Activated CD8-positive, alpha-beta memory T cell treated with anti-CD3 and anti-CD28 coated beads, Interleukin-2, amount 50 U/mL, for 24 hours (primary cell): ENCODE measurements around the gene TNS3.
"Not testable (repeated sequence)": the region's sequence is repeated elsewhere in the genome, so short reads cannot be mapped to it uniquely, and the experiment has no call there.

Source experiments
- DNase-seq: peaks from one replicate; pipeline ENCODE4 v3.0.0-alpha.2; 2020; ENCODE audit errors: extremely low read depth

Gene TNS3

GRCh38 chr7:47602272-47603004 lies 20.5 kb upstream of the TNS3 start:
- DNase-seq = no peak

- DNase-seq = no peak
Measured at GRCh38 chr7:47601881-47602249, 20.0 kb upstream of the TNS3 start.

GRCh38 chr7:47601119-47601880 lies 19.4 kb upstream of the TNS3 start:
- no peak for DNase-seq

- no peak for DNase-seq
Measured at GRCh38 chr7:47600199-47601118, 18.5 kb upstream of the TNS3 start.

GRCh38 chr7:47597379-47597778 lies 15.5 kb upstream of the TNS3 start:
- DNase-seq = no peak

GRCh38 chr7:47596502-47597202 lies 14.7 kb upstream of the TNS3 start:
- no peak for DNase-seq

- DNase-seq = no peak
Measured at GRCh38 chr7:47594406-47594805, 12.5 kb upstream of the TNS3 start.

- no peak for DNase-seq
Measured at GRCh38 chr7:47591655-47592572, 10.0 kb upstream of the TNS3 start.

GRCh38 chr7:47591089-47591654 lies 9.3 kb upstream of the TNS3 start:
- DNase-seq = no peak

GRCh38 chr7:47590215-47590614 lies 8.3 kb upstream of the TNS3 start:
- DNase-seq = not testable (repeated sequence)

GRCh38 chr7:47588704-47589225 lies 6.9 kb upstream of the TNS3 start:
- DNase-seq = no peak

GRCh38 chr7:47587976-47588375 lies 6.1 kb upstream of the TNS3 start:
- DNase-seq = no peak

GRCh38 chr7:47587351-47587750 lies 5.4 kb upstream of the TNS3 start:
- DNase-seq = no peak

- DNase-seq = no peak
Measured at GRCh38 chr7:47586925-47587324, 5.0 kb upstream of the TNS3 start.

GRCh38 chr7:47586161-47586670 lies 4.3 kb upstream of the TNS3 start:
- not testable (repeated sequence) for DNase-seq

- DNase-seq = no peak
Measured at GRCh38 chr7:47584536-47584895, 2.6 kb upstream of the TNS3 start.

GRCh38 chr7:47583739-47584535 lies 2.0 kb upstream of the TNS3 start:
- DNase-seq = no peak

GRCh38 chr7:47582764-47583738 lies 1.1 kb upstream of the TNS3 start:
- no peak for DNase-seq
